IMR-90 (cell line): ENCODE measurements around the gene UBAP2L. TPM values are rescaled to one million over a fixed set of nuclear protein-coding genes. Genes with fewer than 3 reads are reported as not detected.
A peak's percentile ranks its signal among the peaks of the same experiment; 100 is the strongest.

Experiments
- ATAC-seq: fragments of 200-7000 bp; cut with Tn5 transposase; 2 replicates; pipeline ENCODE4 v1.9.1; 2020; ENCODE audit warnings: low read depth, mild to moderate bottlenecking, moderate library complexity
- BruUV-seq: library from RNA; stranded (reverse); fragments of 400-500 nt; replicated peaks from 2 replicates; lab custom pipeline; 2021; lab: Mats Ljungman, UMichigan
- CTCF ChIA-PET: fragments of 300-600 bp; formaldehyde crosslinking; extraction: SDS; loops from one replicate; lab custom pipeline; 2021; ENCODE audit warnings: antibody characterized with exemption; lab: Yijun Ruan, JAX
- POLR2A ChIA-PET: fragments of 300-600 bp; sonication (Branson Sonifier 250); formaldehyde crosslinking; loops from one replicate; lab custom pipeline; 2022; ENCODE audit warnings: antibody characterized with exemption; ENCODE audit not compliant: unreplicated experiment; lab: Charles Lee
- DNase-seq: peaks from one replicate; pipeline ENCODE4 v3.0.0; 2013
- H2AFZ ChIP-seq: replicated peaks from 2 replicates; pipeline ENCODE3; 2013; ENCODE audit warnings: low read length, mild to moderate bottlenecking; ENCODE audit not compliant: poor library complexity
- H2AK5ac ChIP-seq: 2 replicates; pipeline ENCODE4 v1.6.1; 2013; ENCODE audit warnings: low read depth, low read length, inconsistent platforms
- H2AK9ac ChIP-seq: replicated peaks from 2 replicates; pipeline ENCODE3; 2013; ENCODE audit warnings: mild to moderate bottlenecking, low read depth, low read length, moderate library complexity; ENCODE audit not compliant: poor library complexity
- H2BK120ac ChIP-seq: 2 replicates; pipeline ENCODE4 v1.6.1; 2013; ENCODE audit warnings: low read depth, low read length, inconsistent platforms
- H2BK15ac ChIP-seq: 3 replicates; pipeline ENCODE4 v1.6.1; 2013; ENCODE audit warnings: low read depth, low read length, inconsistent platforms
- H2BK20ac ChIP-seq: 2 replicates; pipeline ENCODE4 v1.6.1; 2013; ENCODE audit warnings: low read depth, mild to moderate bottlenecking, inconsistent platforms, low read length, moderate library complexity
- H2BK5ac ChIP-seq: 2 replicates; pipeline ENCODE4 v1.6.1; 2013; ENCODE audit warnings: mild to moderate bottlenecking, low read depth, low read length, inconsistent platforms; ENCODE audit not compliant: poor library complexity, severe bottlenecking
- H3K14ac ChIP-seq: replicated peaks from 2 replicates; pipeline ENCODE4 v1.6.1; 2013; ENCODE audit warnings: low read depth, low read length, inconsistent platforms
- H3K18ac ChIP-seq: 2 replicates; pipeline ENCODE4 v1.6.1; 2013; ENCODE audit warnings: low read depth, low read length, control low read depth
- H3K23ac ChIP-seq: 2 replicates; pipeline ENCODE4 v1.6.1; 2013; ENCODE audit warnings: low read depth, low read length, inconsistent platforms
- H3K27ac ChIP-seq: 2 replicates; pipeline ENCODE4 v1.5.1; 2013; ENCODE audit warnings: mild to moderate bottlenecking, control low read depth, low read length; ENCODE audit not compliant: insufficient read depth
- H3K27me3 ChIP-seq: 2 replicates; pipeline ENCODE4 v1.6.1; 2013; ENCODE audit warnings: low read length; ENCODE audit not compliant: control insufficient read depth, insufficient read depth
- H3K36me3 ChIP-seq: 2 replicates; pipeline ENCODE4 v1.6.1; 2013; ENCODE audit warnings: low read length, mixed read lengths; ENCODE audit not compliant: control insufficient read depth, insufficient read depth
- H3K4ac ChIP-seq: 2 replicates; pipeline ENCODE4 v1.6.1; 2013; ENCODE audit warnings: low read depth, low read length, inconsistent platforms
- H3K4me1 ChIP-seq: 2 replicates; pipeline ENCODE4 v1.6.1; 2013; ENCODE audit warnings: low read length, mixed read lengths; ENCODE audit not compliant: control insufficient read depth, insufficient read depth
- H3K4me2 ChIP-seq: 2 replicates; pipeline ENCODE4 v1.6.1; 2013; ENCODE audit warnings: low read depth, mild to moderate bottlenecking, control low read depth, low read length, moderate library complexity
- H3K4me3 ChIP-seq: 2 replicates; pipeline ENCODE4 v1.5.1; 2013; ENCODE audit warnings: low read depth, mild to moderate bottlenecking, control low read depth, low read length, moderate library complexity; ENCODE audit not compliant: insufficient read depth
- H3K56ac ChIP-seq: 2 replicates; pipeline ENCODE4 v1.6.1; 2013; ENCODE audit warnings: low read length, inconsistent platforms; ENCODE audit not compliant: insufficient read depth; ENCODE audit errors: extremely low read depth
- H3K79me1 ChIP-seq, 2 experiments: 2 replicates each; pipeline ENCODE4 v1.6.1; 2013; ENCODE audit warnings: low read length in 2 of 2, inconsistent platforms in 1 of 2, low read depth in 1 of 2
- H3K9ac ChIP-seq: 2 replicates; pipeline ENCODE4 v1.6.1; 2013; ENCODE audit warnings: low read depth, low read length, control low read depth
- H3K9me1 ChIP-seq: 2 replicates; pipeline ENCODE4 v1.6.1; 2013; ENCODE audit warnings: low read length, inconsistent platforms; ENCODE audit not compliant: insufficient read depth
- H3K9me3 ChIP-seq: 2 replicates; pipeline ENCODE4 v1.6.1; 2013; ENCODE audit warnings: low read length; ENCODE audit not compliant: control insufficient read depth, insufficient read depth
- H4K20me1 ChIP-seq: 2 replicates; pipeline ENCODE4 v1.6.1; 2013; ENCODE audit warnings: low read length, inconsistent platforms; ENCODE audit not compliant: insufficient read depth
- H4K5ac ChIP-seq: 2 replicates; pipeline ENCODE4 v1.6.1; 2013; ENCODE audit warnings: mild to moderate bottlenecking, low read depth, low read length, control low read depth
- H4K8ac ChIP-seq, 2 experiments: 2 replicates each; pipeline ENCODE4 v1.6.1; 2013; ENCODE audit warnings: low read depth in 2 of 2, low read length in 2 of 2, control low read depth in 1 of 2, inconsistent platforms in 1 of 2
- H4K91ac ChIP-seq: 2 replicates; pipeline ENCODE4 v1.6.1; 2013; ENCODE audit warnings: low read depth, low read length, inconsistent platforms; ENCODE audit not compliant: insufficient read depth
- BHLHE40 ChIP-seq: fragments of 150-350 bp; IDR thresholded peaks from 2 replicates; pipeline ENCODE4 v1.6.1; 2016; ENCODE audit warnings: mild to moderate bottlenecking, low read depth, low read length
- FOS ChIP-seq: fragments of 150-350 bp; IDR thresholded peaks from 2 replicates; pipeline ENCODE4 v1.6.1; 2016; ENCODE audit warnings: low read depth, low read length
- MAFK ChIP-seq: IDR thresholded peaks from 2 replicates; pipeline ENCODE4 v1.6.1; 2012; ENCODE audit warnings: low read depth, low read length, improper control_type of control experiment
- MAZ ChIP-seq: IDR thresholded peaks from 2 replicates; pipeline ENCODE4 v1.6.1; 2012; ENCODE audit warnings: low read depth, mild to moderate bottlenecking, low read length, improper control_type of control experiment, moderate library complexity, borderline replicate concordance
- NFE2L2 ChIP-seq: fragments of 150-350 bp; IDR thresholded peaks from 2 replicates; pipeline ENCODE4 v1.6.1; 2016; ENCODE audit warnings: low read depth, mild to moderate bottlenecking, low read length
- RCOR1 ChIP-seq: IDR thresholded peaks from 2 replicates; pipeline ENCODE4 v1.6.1; 2012; ENCODE audit warnings: mild to moderate bottlenecking, low read length, improper control_type of control experiment; ENCODE audit not compliant: insufficient replicate concordance
- RFX5 ChIP-seq: IDR thresholded peaks from 2 replicates; pipeline ENCODE4 v1.8.0; 2012; ENCODE audit warnings: low read depth, mild to moderate bottlenecking, low read length, moderate library complexity
- WGBS, 2 experiments: methylation state at CpG; one replicate each; pipeline versions ENCODE4 v1.1.5 to v1.1.7; 2013; ENCODE audit warnings: missing lambda C conversion rate in 2 of 2; ENCODE audit not compliant: insufficient read length in 1 of 2; ENCODE audit errors: extremely low coverage in 2 of 2; 5-methylcytosine and 5-hydroxymethylcytosine counted together
- dilution Hi-C: fragments of 300-500 bp; cut with HindIII; formaldehyde crosslinking; loops from one replicate; pipeline ENCODE4 v1.14.3; 2018; ENCODE audit warnings: low sequenced_read_pairs; ENCODE audit not compliant: unreplicated experiment
- in situ Hi-C: fragments of 300-500 bp; cut with MboI; formaldehyde crosslinking; loops from 3 replicates; pipeline ENCODE4 v1.14.3; 2019; ENCODE audit warnings: low sequenced_read_pairs, inconsistent platforms, mixed read lengths
- intact Hi-C: fragments of 100-400 bp; cut with micrococcal nuclease; formaldehyde crosslinking; loops from 2 replicates; pipeline ENCODE4 v1.10.0; 2022
- polyA plus RNA-seq, 3 experiments: library from polyadenylated mRNA; depleted of rRNA; stranded (reverse); fragments of >200 nt; gene quantifications; 2 replicates each; pipeline ENCODE4 v1.2.3, GENCODE V29; 2012; ENCODE audit warnings: low replicate concordance in 1 of 3
- total RNA-seq: library from RNA; depleted of rRNA; stranded (reverse); fragments of >200 nt; gene quantifications from 2 replicates; pipeline ENCODE4 v1.2.3, GENCODE V29; 2012
- TF ChIP-seq, protein P1 (sequence below): fragments of 150-350 bp; IDR thresholded peaks from 2 replicates; pipeline ENCODE4 v1.6.1; 2017; ENCODE audit warnings: mild to moderate bottlenecking, antibody characterized with exemption, low read length, low read depth

The UBAP2L gene
- total and polyA plus RNA-seq, 2 of the 4 experiments (the other 2 are of a cell fraction), result 57.5 to 149 TPM

DNA sequence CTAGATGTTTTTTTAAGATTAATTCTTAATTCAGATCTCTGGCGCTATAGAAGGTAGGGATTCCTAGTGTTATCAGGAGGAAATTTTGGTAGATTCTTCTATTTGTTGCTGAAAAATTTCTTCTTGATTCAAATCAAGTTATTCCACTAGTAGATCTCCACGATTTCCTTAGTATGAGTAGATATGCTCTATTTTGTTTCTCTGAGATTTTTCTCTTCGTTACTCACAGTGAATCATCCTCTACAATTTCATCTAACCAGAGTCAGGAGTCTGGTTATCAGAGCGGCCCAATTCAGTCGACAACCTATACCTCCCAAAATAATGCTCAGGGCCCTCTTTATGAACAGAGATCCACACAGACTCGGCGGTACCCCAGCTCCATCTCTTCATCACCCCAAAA lies 32.9 kb downstream of the UBAP2L start:
- no peak overlapping the region for H3K14ac ChIP-seq
- H3K36me3 ChIP-seq, result peaks cover 76% of the 10 kb centered on the region
- ATAC-seq (no peak), DNase-seq (peak; percentile 42)
- no peaks in the 10 kb centered on the region for H3K27me3 ChIP-seq
- no peak overlapping the region for H3K4me2 ChIP-seq
- H3K23ac ChIP-seq, result no peak overlapping the region
- H3K27ac ChIP-seq, result no peak overlapping the region
- H2BK120ac ChIP-seq, result no peak overlapping the region
- no peak overlapping the region for H4K91ac ChIP-seq
- H2AFZ ChIP-seq, result no peak overlapping the region
- H2BK5ac ChIP-seq, result no peak overlapping the region
- TF ChIP-seq BHLHE40 (no peak), RFX5 (no peak), NFE2L2 (no peak), MAFK (no peak), MAZ (no peak), FOS (no peak), RCOR1 (no peak)
- TF ChIP-seq, protein P1, sequence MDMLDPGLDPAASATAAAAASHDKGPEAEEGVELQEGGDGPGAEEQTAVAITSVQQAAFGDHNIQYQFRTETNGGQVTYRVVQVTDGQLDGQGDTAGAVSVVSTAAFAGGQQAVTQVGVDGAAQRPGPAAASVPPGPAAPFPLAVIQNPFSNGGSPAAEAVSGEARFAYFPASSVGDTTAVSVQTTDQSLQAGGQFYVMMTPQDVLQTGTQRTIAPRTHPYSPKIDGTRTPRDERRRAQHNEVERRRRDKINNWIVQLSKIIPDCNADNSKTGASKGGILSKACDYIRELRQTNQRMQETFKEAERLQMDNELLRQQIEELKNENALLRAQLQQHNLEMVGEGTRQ, result no peak
- ChIA-PET CTCF (no interaction called here), POLR2A (no interaction called here)
- peaks cover 4% of the 10 kb centered on the region; the same call in 1 of the 2 replicates for H4K20me1 ChIP-seq
- H3K9ac ChIP-seq, result no peak overlapping the region
- no peak overlapping the region for H4K8ac ChIP-seq
- BruUV-seq, result no TSS peak
- no peak overlapping the region for H2BK15ac ChIP-seq
- H2BK20ac ChIP-seq, result no peak overlapping the region
- no peak overlapping the region for H3K4me3 ChIP-seq
- H2AK9ac ChIP-seq, result no peak overlapping the region
- intact Hi-C loops (no loop called here), in situ Hi-C loops (no loop called here), dilution Hi-C loops (no loop called here)
- peaks cover 28 to 39% of the 10 kb centered on the region in 2 experiments for H3K79me1 ChIP-seq
- H4K5ac ChIP-seq, result no peak overlapping the region
- H3K18ac ChIP-seq, result no peak overlapping the region
- no peak overlapping the region for H2AK5ac ChIP-seq
- H3K4ac ChIP-seq, result no peak overlapping the region
- peaks cover 2% of the 10 kb centered on the region; the same call in 1 of the 2 replicates for H3K9me1 ChIP-seq
- no CpG with 5 or more reads among the region's 7 CpGs for WGBS, 2 experiments
- no peaks in the 10 kb centered on the region for H3K4me1 ChIP-seq
- H3K56ac ChIP-seq, result no peak overlapping the region
- H3K9me3 ChIP-seq, result no peaks in the 10 kb centered on the region
